ENCODE results near the gene EDEM2.
"Not testable (repeated sequence)": the region's sequence is repeated elsewhere in the genome, so short reads cannot be mapped to it uniquely, and the experiment has no call there.

EDEM2 gene, protein sequence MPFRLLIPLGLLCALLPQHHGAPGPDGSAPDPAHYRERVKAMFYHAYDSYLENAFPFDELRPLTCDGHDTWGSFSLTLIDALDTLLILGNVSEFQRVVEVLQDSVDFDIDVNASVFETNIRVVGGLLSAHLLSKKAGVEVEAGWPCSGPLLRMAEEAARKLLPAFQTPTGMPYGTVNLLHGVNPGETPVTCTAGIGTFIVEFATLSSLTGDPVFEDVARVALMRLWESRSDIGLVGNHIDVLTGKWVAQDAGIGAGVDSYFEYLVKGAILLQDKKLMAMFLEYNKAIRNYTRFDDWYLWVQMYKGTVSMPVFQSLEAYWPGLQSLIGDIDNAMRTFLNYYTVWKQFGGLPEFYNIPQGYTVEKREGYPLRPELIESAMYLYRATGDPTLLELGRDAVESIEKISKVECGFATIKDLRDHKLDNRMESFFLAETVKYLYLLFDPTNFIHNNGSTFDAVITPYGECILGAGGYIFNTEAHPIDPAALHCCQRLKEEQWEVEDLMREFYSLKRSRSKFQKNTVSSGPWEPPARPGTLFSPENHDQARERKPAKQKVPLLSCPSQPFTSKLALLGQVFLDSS

DNA sequence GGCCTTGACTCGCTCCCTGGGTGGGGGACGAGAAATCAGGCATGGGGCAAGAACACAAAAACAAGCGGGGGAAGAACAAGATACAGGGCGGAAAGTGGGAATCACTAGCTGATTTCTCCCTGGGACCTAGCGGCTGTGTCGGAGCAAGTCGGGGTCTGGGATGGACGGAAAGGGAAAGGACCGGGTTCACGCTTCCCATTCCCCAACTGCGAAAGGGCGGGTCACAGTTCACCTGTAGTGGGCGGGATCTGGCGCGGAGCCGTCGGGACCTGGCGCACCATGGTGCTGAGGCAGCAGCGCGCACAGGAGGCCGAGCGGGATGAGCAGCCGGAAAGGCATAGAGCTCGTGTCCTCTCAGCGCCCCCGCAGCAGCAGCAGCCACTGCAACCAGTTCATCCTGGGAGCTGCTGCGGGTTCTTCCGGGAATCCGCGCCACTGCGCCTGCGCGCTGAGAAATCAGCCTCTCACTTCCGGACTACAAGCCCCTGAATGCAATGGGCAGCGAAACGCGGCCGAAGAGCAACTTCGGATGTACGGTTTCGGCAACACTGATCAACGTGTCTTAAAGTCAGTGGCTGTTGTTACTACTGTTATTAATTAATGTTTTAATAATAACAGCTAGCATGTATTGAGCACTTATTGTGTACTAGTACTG lies at the start of gene EDEM2:
TSS of gene EDEM2 (minus strand) at position 417 of the 655 bp plus-strand sequence. CDS start at position 339, 78 bp downstream.
- DNase-seq, result peak; percentile 47 to 96 (median 88)

DNA sequence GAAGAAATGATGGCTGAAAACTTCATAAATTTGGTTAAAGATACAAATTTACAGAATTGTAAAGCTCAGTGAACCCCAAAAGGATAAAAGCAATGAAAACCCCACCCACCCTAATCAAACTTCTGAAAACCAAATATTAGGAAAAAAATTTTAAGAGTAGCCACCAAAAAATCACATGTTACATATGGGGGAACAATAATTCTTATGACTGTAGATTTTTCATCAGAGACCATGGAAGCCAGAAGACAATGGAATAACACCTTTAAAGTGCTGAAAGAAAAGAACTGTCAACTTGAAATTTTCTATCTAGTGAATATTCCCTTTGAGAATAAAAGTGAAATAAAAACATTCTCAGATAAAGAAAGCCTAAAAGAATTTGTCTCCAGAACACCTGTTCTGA lies 49.2 kb upstream of the EDEM2 start:
- no peak for DNase-seq

DNA sequence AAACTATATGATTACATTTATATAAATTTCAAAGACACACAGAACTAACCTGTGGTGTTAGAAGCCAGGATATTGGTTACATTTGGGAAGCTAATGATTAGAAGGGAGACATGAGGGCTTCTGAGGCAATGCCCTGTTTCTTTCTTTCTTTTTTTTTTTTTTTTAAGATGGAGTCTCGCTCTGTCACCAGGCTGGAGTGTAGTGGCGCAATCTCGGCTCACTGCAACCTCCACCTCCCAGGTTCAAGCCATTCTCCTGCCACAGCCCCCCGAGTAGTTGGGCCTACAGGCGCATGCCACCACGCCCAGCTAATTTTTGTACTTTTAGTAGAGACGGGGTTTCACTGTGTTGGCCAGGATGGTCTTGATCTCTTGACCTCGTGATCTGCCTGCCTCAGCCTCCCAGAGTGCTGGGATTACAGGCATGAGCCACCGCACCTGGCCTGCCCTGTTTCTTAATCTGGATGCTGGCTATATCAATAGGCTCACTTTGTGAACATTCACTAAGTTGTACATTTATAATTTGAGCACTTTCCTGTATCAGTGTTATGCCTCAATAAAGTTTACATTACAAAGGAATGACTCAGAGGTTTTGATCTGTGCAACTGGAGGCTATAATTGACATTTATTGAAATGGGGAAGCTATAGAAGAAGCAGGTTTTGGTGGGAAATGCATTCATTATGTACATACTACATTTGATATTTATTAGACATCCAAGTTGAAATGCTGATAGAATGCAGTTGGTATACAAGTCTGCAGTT lies 46.1 kb upstream of the EDEM2 start:
- not testable (repeated sequence) for DNase-seq

DNA sequence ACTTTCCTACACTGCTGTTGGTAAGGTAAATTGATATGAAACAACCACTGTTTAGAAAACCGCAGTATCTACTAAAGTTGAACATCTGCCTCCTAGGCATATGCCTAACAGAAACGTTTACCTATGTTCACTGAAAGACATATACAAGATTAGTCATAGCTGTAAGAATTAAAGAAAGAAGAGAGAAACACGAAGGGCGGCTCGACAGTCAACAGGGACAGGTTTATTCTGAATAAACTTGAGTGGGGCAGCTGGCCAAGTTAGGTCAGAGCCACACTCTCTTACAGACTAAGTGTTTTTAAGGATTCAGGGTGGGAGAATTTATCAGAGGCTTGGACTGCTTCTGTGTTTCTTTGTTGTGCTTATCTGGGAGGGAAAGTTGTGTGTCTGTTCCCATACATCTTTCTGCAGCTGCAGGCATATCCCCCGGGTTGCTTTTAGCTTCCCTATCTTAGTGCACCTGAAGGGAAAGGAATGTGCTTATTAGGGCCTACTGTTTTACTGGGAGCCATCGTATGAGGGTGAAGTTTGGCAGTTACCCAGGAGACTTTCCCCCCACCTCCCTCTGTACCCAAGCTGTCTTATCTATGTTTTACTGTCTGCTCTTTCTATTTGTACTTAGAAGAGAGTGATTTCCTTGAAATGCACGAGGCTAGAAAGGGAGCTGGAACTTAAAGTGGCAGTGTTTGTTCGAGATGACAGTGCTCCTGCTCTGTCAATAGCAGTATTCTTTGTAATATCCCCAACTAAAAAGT lies 45.2 kb upstream of the EDEM2 start:
- no peak for DNase-seq

DNA sequence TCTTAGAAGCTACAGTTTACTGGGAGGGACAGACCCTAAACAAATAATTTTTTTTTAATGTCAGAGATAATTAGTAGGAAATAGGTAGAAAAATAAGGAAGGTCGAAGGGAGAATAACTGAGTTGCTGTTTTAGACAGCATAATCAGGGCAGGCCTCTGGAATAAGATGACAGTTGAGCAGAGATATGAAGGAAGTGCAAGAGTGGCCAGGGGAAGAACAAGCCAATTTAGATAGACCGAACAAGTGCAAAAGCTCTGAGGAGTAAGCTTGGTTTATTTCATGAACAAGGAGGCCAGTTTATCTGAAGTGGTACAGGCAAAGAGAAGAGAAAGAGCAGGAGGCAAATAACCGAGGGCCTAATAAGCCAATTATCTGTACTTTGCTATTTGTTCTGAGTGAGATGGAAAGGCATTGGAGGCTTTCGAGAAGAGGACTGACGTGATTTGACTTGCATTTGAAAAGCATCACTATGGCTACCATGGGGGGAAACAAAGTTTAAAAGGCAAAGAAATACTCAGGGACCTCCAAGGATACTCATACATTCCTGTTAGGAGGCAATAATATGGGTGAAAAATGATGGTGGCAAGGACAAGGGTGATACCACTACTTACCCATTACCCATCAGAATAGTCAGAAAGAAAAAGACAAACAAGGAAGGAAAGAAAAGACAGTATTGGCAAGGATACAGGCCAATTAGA lies 44.4 kb upstream of the EDEM2 start:
- no peak for DNase-seq

DNA sequence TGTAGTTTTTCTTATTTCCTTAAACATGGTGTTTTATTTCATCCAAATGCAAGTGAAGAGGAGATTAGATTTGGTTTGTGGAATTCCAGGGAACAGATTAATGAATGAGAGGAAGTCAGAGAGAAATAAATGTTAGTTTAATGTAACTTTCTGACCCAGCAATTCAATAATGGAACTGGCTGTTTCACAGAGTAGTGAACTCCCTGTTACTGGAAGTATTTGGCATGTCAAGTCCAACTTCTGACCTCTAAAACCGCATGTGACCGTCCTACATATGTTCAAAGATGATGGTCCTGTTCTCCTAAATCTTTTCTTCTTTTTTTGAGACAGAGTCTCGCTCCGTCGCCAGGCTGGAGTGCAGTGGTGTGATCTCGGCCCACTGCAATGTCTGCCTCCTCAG lies 43.4 kb upstream of the EDEM2 start:
- no peak for DNase-seq

DNA sequence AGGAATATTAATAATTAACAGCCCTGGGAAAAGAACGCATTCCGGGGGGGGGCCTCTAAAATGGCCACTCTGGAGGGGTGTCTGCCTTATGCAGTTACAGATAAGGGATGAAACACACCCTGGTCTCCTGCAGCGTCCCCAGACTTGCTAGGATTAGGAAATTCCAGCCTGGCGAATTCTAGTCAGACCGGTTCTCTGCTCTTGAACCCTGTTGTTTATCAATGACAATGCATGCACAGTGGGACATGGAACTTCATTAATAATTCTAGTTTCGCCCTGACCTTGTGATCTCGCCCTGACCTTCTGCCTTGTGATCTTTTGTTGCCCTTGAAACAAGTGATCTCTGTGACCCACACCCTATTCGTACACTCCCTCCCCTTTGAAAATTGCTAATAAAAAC lies 42.1 kb upstream of the EDEM2 start:
- DNase-seq, result not testable (repeated sequence)

DNA sequence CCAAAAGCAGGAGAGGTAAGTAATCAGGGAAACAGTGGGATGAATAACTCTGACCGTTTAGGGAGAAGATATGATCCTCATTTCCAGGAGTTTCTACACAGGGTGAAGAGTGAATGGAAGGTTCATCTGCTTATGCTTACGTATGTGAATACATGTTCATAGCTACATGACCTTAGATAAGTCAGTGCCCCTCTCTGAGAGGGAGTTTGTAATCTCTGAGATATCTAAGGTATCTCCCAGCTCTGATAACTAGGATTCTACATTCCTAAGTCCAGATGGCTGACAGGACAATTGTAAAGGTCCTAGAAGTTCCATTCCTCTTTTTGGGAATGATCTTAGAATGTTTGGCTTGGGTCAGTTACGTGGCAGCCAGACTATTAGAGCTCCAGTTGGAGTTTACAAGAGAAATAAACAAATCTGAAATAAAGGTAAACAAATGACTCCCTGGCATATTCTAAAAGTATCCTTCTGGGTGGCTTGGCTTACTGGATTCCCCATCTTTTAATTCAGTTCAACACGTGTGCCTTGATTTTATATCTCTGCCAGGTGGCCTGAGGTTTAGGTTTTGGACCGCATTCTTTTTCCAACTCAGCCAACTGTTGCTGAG lies 40.6 kb upstream of the EDEM2 start:
- DNase-seq, result no peak

DNA sequence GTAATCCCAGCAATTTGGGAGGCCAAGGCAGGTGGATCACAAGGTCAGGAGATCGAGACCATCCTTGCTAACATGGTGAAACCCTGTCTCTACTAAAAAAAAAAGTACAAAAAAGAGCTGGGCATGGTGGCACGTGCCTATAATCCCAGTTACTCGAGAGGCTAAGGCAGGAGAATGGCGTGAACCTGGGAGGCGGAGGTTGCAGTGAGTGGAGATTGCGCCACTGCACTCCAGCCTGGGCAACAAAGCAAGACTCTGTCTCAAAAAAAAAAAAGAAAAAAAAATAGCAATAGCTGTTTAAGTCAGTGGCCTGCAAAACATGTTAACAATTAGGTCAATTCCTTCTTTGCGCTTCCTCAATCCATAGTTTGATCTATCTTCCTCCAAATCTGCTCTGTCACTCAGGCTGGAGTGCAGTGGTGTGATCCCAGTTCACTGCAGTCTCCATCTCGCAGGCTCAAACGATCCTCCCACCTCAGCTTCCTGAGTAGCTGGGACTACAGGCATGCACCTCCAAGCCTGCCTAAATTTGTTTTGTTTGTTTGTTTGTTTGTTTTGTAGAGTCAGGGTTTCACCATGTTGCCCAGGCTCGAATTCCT lies 39.7 kb upstream of the EDEM2 start:
- not testable (repeated sequence) for DNase-seq

DNA sequence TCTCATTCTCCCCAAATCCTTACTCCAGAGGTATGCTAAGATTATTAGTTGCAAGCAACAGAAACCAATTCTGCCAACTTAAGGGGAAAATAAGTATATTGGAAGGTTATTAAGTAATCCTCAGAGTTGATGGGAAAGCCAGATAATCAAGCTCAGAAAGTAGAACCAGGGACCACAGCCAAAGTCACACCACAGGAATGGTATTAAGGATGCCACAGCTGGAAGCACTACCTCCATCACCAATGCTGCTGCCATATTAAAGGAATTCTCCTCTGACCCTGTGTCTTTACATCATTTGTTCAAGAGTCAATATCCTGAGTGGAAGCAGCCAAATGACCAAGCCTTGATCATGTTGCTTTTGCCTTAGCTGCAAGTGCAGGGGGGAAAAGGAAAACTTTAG lies 34.6 kb upstream of the EDEM2 start:
- no peak for DNase-seq

DNA sequence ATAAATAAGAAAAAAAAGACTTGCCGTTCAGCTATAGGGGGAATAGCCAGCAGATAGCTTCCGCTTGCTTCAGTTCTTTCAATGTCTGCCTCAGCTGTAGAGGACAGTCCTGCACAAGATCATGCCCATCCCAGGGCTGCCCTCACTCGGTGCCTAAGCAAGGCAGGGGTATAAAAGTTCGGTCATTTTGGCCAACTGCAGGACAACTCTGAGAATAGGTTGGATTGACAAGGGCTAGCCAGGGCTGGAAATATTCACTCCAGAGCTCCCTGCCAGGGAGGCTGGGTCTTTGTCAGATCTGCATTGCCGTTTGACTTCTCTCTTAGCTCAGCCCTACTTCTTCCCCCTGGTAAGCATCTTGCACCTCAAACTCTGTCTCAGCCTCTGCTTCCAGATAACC lies 33.1 kb upstream of the EDEM2 start:
- no peak for DNase-seq

DNA sequence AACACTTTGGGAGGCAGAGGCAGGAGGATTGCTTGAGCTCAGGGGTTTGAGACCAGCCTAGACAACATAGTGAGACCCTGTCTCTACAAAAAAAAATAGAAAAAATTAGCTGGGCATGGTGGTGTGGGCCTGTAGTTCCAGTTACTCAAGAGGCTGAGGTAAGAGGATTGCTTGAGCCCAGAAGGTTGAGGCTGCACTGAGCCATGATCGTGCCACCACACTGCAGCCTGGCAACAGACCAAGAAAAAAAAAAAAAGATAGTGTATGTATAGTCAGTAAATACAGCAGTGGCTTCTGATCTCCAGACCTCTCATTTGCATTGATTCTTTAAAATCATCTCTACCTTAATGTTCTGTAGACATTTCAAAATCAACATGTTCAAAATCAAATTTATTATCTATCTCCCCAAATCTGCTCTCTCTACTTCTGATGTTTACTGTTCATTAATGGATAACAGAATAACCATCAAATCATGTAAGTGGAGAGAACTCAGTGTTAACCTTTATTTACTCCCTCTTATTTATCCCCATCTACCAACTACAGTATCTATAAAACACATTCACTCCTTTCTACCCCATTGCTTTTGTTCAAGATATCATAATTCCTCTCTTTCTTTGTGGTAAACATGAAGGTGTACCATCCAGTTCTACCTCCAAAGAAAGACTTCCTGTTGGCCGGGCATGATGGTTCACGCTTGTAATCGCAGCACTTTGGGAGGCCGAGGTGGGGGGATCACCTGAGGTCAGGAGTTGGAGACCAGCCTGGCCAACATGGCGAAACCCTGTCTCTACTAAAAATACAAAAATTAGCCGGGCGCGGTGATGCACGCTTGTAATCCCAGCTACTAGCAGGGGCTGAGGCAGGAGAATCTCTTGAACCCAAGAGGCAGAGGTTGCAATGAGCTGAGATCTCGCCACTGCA lies 32.4 kb upstream of the EDEM2 start:
- no peak for DNase-seq

DNA sequence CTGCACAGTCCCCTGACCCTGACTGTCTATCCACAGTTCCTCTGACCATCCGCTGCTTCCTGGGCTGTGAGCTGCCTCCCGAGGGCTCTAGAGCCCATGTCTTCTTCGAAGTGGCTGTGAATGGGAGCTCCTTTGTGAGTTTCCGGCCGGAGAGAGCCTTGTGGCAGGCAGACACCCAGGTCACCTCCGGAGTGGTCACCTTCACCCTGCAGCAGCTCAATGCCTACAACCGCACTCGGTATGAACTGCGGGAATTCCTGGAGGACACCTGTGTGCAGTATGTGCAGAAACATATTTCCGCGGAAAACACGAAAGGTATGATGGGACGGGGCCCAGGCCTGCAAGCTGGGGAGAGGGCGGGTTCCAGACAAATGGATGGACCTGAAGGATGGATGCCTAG lies 29.0 kb upstream of the EDEM2 start:
- DNase-seq, result peak in 1 of 51 donors; percentile 2

DNA sequence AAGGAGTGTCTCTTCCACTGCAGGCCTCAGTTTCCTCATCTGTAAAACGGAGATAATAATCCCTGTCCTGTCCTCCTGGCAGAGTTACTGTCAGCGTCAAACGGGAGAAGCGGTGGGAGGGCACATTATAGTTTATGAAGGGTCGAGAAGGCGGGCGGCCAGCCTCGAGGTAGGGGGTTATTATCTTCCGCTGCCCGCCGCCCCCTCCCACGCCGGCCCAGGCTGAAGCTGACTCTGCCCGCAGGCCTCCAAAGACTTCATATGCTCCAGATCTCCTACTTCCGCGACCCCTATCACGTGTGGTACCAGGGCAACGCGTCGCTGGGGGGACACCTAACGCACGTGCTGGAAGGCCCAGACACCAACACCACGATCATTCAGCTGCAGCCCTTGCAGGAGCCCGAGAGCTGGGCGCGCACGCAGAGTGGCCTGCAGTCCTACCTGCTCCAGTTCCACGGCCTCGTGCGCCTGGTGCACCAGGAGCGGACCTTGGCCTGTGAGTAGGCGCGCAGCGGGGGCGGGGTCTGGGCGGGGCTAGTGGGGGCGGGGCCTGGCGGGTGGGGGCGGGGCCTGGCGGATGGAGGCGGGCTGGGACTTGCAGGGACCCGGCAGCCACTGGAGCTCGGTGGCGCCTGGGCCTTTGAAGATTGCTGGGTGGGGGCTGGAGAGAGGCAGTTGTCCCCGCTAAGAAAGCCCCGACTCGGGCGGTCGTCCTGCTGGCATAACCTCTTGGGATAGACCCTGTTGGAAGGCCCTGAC lies 27.5 kb upstream of the EDEM2 start:
- DNase-seq, result peak in 4 of 51 donors; percentile 1 to 35 (median 8)

DNA sequence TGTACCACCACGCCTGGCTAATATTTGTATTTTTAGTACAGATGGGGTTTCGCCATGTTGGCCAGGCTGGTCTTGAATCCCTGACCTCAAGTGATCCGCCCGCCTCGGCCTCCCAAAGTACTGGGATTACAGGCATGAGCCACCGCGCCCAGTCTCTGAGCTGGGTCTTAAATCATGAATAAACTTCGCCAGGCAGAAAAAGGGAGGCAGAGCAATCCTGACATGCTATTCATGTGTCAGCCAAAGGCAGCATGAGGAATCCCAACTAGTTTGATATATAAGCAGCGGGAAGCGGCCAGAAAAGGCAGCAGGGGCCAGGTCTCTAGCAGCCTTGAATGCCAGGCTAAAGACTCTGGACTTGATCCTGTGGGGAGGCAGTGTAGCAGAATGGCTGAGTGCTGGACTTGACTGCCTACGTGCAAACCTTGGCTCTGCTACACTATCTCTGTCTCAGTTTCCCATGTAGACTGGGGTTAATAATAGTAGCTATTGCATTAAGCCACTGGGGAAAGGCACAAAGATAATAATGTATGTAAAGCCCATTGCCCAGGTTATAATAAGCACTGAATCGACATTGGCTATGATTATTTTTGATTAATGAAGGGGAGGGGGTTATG lies 26.5 kb upstream of the EDEM2 start:
- DNase-seq, result no peak

DNA sequence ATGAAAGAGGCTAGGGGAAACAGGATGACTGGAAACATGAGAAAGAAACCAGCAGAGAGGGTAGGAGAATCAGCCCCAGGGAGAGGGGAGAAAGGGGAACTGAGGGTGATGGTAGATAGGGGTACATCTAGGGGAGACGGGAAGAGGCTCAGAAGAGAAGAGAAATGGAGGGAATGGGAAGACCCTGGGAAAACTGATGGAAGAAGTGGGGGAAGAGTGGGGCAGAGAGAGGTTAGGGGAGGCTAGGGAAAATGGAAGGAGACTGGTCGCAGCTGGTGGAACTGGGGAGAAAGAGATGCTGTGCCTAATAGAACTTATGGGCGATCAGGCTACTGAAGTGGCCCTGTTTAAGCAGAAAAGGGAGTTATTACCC lies 25.3 kb upstream of the EDEM2 start:
- DNase-seq, result no peak

DNA sequence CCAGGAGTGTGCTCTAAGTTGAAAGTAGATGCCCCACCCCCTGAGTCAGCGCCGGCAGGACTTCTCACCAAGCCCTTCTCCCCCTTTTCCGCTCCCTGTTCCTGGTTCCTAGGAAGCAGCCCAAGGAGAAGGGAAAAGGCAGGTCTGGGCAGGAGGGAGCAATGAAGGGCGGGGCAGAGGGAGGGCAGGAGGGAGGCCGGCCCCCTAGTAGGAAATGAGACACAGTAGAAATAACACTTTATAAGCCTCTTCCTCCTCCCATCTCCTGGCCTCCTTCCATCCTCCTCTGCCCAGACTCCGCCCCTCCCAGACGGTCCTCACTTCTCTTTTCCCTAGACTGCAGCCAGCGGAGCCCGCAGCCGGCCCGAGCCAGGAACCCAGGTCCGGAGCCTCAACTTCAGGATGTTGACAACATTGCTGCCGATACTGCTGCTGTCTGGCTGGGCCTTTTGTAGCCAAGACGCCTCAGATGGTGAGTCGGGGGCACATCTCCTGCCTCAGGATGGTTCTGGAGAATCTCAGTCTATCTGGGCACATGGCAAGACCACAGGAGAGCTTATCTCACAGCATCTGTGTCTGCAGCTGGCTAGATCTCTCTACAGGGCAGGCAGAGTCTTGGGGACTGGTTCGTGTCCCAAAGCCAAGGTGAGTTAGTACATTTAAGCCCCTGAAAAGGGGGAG lies 24.8 kb upstream of the EDEM2 start, which contains the start of gene PROCR:
TSS of gene PROCR (plus strand) at position 320 of the 681 bp plus-strand sequence. CDS start at position 403, 83 bp downstream.
- DNase-seq, result peak in 34 of 51 donors; percentile 1 to 58 (median 28)
